ENCODE measurements around the gene SH3RF3.

The SH3RF3 gene

GRCh38 chr2:109144721-109145120, 15.7 kb downstream of the SH3RF3 start:
- DNase-seq (ENCODE audit: low read depth in 1 of 2, low spot score in 1 of 2), result no peak
- in situ Hi-C loops (cut with HindIII; ENCODE audit: low pct_unique_long_range_greater_than_20kb, low sequenced_read_pairs), result no loop called here
- no peak for TF ChIP-seq JUND (IDR thresholded peaks at IDR 0.05; ENCODE audit: low read depth)

- in situ Hi-C loops (cut with HindIII; ENCODE audit: low pct_unique_long_range_greater_than_20kb, low sequenced_read_pairs), result no loop called here
- DNase-seq (ENCODE audit: low read depth in 1 of 2, low spot score in 1 of 2), result no peak
Observed at GRCh38 chr2:109145286-109145685, 16.3 kb downstream of the SH3RF3 start.

GRCh38 chr2:109147405-109147804, 18.4 kb downstream of the SH3RF3 start:
- no peak for DNase-seq (ENCODE audit: low read depth in 1 of 2, low spot score in 1 of 2)
- in situ Hi-C loops (cut with HindIII; ENCODE audit: low pct_unique_long_range_greater_than_20kb, low sequenced_read_pairs), result no loop called here
- TF ChIP-seq JUND (IDR thresholded peaks at IDR 0.05; ENCODE audit: low read depth), result no peak

More at GRCh38 chr2:109145286-109145685, 16.3 kb downstream of the SH3RF3 start:
- TF ChIP-seq JUND (IDR thresholded peaks at IDR 0.05; ENCODE audit: low read depth), result no peak

GRCh38 chr2:109148117-109148746, 19.2 kb downstream of the SH3RF3 start:
- DNase-seq (ENCODE audit: low read depth in 1 of 2, low spot score in 1 of 2), result no peak
- no peak for TF ChIP-seq JUND (IDR thresholded peaks at IDR 0.05; ENCODE audit: low read depth)
- in situ Hi-C loops (cut with HindIII; ENCODE audit: low pct_unique_long_range_greater_than_20kb, low sequenced_read_pairs), result no loop called here

GRCh38 chr2:109148991-109149645, 20.1 kb downstream of the SH3RF3 start:
- TF ChIP-seq JUND (IDR thresholded peaks at IDR 0.05; ENCODE audit: low read depth), result no peak
- no peak for DNase-seq (ENCODE audit: low read depth in 1 of 2, low spot score in 1 of 2)
- in situ Hi-C loops (cut with HindIII; ENCODE audit: low pct_unique_long_range_greater_than_20kb, low sequenced_read_pairs), result no loop called here

- TF ChIP-seq JUND (IDR thresholded peaks at IDR 0.05; ENCODE audit: low read depth), result no peak
- in situ Hi-C loops (cut with HindIII; ENCODE audit: low pct_unique_long_range_greater_than_20kb, low sequenced_read_pairs), result no loop called here
- DNase-seq (ENCODE audit: low read depth in 1 of 2, low spot score in 1 of 2), result no peak
Observed at GRCh38 chr2:109150559-109150958, 21.6 kb downstream of the SH3RF3 start.

- no peak for DNase-seq (ENCODE audit: low read depth in 1 of 2, low spot score in 1 of 2)
- in situ Hi-C loops (cut with HindIII; ENCODE audit: low pct_unique_long_range_greater_than_20kb, low sequenced_read_pairs), result no loop called here
- no peak for TF ChIP-seq JUND (IDR thresholded peaks at IDR 0.05; ENCODE audit: low read depth)
Observed at GRCh38 chr2:109151519-109151918, 22.5 kb downstream of the SH3RF3 start.

- no peak for DNase-seq (ENCODE audit: low read depth in 1 of 2, low spot score in 1 of 2)
- no peak for TF ChIP-seq JUND (IDR thresholded peaks at IDR 0.05; ENCODE audit: low read depth)
- in situ Hi-C loops (cut with HindIII; ENCODE audit: low pct_unique_long_range_greater_than_20kb, low sequenced_read_pairs), result no loop called here
Observed at GRCh38 chr2:109153005-109153784, 24.2 kb downstream of the SH3RF3 start.

GRCh38 chr2:109153807-109154206, 24.8 kb downstream of the SH3RF3 start:
- no peak for TF ChIP-seq JUND (IDR thresholded peaks at IDR 0.05; ENCODE audit: low read depth)
- in situ Hi-C loops (cut with HindIII; ENCODE audit: low pct_unique_long_range_greater_than_20kb, low sequenced_read_pairs), result no loop called here
- no peak for DNase-seq (ENCODE audit: low read depth in 1 of 2, low spot score in 1 of 2)

GRCh38 chr2:109154226-109154625, 25.2 kb downstream of the SH3RF3 start:
- in situ Hi-C loops (cut with HindIII; ENCODE audit: low pct_unique_long_range_greater_than_20kb, low sequenced_read_pairs), result no loop called here
- DNase-seq (ENCODE audit: low read depth in 1 of 2, low spot score in 1 of 2), result no peak
- TF ChIP-seq JUND (IDR thresholded peaks at IDR 0.05; ENCODE audit: low read depth), result no peak

GRCh38 chr2:109155553-109156451, 26.8 kb downstream of the SH3RF3 start:
- DNase-seq (ENCODE audit: low read depth in 1 of 2, low spot score in 1 of 2), result no peak
- TF ChIP-seq JUND (IDR thresholded peaks at IDR 0.05; ENCODE audit: low read depth), result no peak
- in situ Hi-C loops (cut with HindIII; ENCODE audit: low pct_unique_long_range_greater_than_20kb, low sequenced_read_pairs), result no loop called here

- no peak for TF ChIP-seq JUND (IDR thresholded peaks at IDR 0.05; ENCODE audit: low read depth)
- in situ Hi-C loops (cut with HindIII; ENCODE audit: low pct_unique_long_range_greater_than_20kb, low sequenced_read_pairs), result no loop called here
- no peak for DNase-seq (ENCODE audit: low read depth in 1 of 2, low spot score in 1 of 2)
Observed at GRCh38 chr2:109157563-109158105, 28.6 kb downstream of the SH3RF3 start.
